Astrocyte of the cerebellum (primary cell): ENCODE results near the gene SETD9.

Experiments
- DNase-seq: peaks from one replicate; pipeline ENCODE4 v3.0.0-alpha.2; 2011; ENCODE audit warnings: low read depth
- H3K4me3 ChIP-seq: 2 replicates; pipeline ENCODE4 v1.5.1; 2011; ENCODE audit warnings: mild to moderate bottlenecking, low read depth, low read length, moderate library complexity
- in situ Hi-C: cut with HindIII; loops from 2 replicates; pipeline ENCODE4 v1.10.0; 2017; ENCODE audit warnings: low sequenced_read_pairs
- TF ChIP-seq, protein P1 (sequence below): IDR thresholded peaks from 2 replicates; pipeline ENCODE4 v1.5.1; 2012; ENCODE audit warnings: low read length, low read depth, moderate library complexity, mild to moderate bottlenecking; ENCODE audit errors: missing control alignments

SETD9 gene

DNA sequence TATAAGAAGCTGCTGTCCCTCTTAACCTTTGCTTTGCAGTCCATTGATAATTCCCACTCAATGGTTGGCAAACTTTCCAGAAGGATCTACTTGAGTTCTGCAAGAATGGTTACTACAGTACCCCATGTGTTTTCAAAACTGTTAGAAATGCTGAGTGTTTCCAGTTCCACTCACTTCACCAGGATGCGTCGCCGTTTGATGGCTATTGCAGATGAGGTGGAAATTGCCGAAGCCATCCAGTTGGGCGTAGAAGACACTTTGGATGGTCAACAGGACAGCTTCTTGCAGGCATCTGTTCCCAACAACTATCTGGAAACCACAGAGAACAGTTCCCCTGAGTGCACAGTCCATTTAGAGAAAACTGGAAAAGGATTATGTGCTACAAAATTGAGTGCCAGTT, 27.8 kb upstream of the SETD9 start:
- TF ChIP-seq, protein P1, sequence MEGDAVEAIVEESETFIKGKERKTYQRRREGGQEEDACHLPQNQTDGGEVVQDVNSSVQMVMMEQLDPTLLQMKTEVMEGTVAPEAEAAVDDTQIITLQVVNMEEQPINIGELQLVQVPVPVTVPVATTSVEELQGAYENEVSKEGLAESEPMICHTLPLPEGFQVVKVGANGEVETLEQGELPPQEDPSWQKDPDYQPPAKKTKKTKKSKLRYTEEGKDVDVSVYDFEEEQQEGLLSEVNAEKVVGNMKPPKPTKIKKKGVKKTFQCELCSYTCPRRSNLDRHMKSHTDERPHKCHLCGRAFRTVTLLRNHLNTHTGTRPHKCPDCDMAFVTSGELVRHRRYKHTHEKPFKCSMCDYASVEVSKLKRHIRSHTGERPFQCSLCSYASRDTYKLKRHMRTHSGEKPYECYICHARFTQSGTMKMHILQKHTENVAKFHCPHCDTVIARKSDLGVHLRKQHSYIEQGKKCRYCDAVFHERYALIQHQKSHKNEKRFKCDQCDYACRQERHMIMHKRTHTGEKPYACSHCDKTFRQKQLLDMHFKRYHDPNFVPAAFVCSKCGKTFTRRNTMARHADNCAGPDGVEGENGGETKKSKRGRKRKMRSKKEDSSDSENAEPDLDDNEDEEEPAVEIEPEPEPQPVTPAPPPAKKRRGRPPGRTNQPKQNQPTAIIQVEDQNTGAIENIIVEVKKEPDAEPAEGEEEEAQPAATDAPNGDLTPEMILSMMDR = no peak
- DNase-seq = no peak
- no peak overlapping the region for H3K4me3 ChIP-seq
- in situ Hi-C loops = no loop called here

DNA sequence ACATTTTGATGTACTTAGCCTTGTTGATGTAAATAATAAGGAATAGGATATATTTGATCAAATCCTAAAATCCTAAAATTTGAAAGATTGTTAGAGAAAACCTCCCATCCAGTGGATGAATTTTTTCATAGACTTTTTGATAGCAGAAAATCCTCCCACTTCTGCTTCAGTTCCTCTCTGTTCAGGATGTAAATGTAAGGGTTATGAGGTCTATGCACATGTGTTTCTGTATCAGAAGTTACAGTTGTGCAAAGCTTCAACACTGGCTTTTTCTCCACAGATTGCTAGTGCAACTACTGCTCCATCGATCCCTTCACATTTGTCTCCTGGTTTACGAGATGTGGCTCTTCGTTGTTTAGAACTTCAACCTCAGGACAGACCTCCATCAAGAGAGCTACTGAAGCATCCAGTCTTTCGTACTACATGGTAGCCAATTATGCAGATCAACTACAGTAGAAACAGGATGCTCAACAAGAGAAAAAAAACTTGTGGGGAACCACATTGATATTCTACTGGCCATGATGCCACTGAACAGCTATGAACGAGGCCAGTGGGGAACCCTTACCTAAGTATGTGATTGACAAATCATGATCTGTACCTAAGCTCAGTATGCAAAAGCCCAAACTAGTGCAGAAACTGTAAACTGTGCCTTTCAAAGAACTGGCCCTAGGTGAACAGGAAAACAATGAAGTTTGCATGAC, 16.0 kb upstream of the SETD9 start:
- in situ Hi-C loops = no loop called here
- no peak overlapping the region for H3K4me3 ChIP-seq
- TF ChIP-seq, protein P1 = no peak
- DNase-seq = no peak

DNA sequence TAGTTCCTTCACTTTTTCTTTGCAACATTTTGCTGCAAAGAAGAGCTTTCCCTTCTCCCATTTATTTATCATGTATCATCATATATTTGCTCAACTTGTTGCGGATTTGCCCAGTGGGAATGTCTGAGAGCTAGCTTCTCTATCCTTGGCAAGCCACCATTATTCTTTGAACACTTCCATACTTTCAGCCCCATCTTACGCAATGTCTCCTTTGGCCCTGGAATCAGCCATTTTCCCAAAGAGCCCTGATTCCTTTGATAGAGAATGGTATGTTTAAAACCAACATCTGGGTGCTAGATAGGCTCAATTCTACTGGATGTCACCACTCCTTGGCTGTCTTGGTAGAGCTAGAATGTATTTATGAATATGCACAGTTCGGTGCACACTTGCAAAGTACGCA, 12.6 kb upstream of the SETD9 start:
- H3K4me3 ChIP-seq = no peak overlapping the region
- no peak for DNase-seq
- in situ Hi-C loops = no loop called here
- TF ChIP-seq, protein P1 = no peak

DNA sequence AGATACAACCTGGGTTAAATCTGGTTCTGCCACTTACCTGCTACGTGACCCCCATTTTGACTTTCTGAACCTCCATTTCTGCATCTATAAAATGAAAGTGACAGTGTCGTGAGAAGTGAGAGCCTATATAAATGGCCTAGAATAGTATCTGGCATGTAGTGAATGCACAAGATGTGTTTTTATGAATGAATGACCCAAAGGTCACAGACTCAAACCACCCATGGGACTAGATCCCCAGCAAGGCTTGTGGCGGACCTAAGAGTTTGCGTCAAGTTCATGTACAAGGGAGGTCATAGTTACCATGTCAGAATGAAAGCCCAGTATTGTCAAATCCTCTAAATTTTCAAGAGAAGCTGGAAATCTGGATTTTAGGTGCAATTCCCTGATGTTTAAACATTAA, 11.2 kb upstream of the SETD9 start:
- H3K4me3 ChIP-seq = no peak overlapping the region
- in situ Hi-C loops = no loop called here
- TF ChIP-seq, protein P1 = no peak
- no peak for DNase-seq

DNA sequence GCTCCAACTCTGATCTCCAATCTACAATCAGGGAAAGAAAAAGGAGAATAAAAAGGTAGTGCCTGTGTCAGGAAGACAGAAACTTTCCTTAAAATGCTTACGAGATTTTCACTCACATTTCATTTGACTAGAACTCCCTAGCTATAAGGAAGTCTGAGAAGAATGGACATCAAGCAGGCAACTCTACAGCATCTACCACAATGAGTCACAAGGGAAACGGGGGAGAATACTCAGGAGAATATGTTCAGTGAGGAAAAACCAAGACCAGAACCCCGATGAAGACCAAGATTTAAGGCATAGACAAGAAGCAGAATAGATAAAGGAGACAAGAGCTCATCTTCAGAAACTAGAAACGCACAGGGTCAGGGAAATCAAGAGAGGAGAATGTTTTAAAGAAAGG, 9.0 kb upstream of the SETD9 start:
- TF ChIP-seq, protein P1 = no peak
- no peak overlapping the region for H3K4me3 ChIP-seq
- peak; percentile 3 for DNase-seq
- in situ Hi-C loops = loop anchor here (25.0 kb wide), 1 partner anchor 362 kb away; no protein-coding TSS in a partner anchor

DNA sequence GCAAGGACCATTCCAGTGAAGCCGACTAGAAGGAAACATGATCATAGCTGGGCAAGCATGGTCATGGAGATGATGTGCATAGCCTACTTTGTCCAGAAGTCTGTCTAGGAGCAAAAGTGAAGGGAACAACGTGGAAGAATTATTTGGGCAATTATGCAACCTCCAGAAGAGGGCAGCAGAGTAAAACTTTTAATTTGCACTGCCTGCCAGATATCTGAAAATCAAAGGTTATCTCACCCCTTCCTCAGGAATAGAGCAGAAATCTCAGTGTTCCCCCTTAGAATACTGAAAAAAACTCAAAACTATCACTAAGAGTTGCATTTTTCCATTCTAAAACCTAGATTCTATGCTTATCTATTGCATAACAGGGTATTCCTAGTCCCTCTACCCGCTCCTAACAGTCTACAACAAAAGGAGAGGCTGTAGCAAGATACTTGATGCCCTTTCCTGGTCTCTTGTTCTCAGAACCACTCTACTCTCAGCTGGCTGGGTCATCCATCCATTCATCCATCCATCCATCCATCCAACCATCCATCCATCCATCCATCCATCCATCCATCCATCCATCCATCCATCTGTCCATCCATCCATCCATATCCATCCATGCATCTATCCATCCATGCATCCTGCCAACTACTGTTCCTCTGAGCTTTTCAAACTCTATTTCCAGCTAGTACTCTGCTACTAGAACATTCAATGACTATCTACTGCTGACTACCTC, 8.4 kb upstream of the SETD9 start:
- H3K4me3 ChIP-seq = no peak overlapping the region
- in situ Hi-C loops = loop anchor here (25.0 kb wide), 1 partner anchor 361 kb away; no protein-coding TSS in a partner anchor

More for the DNA sequence above, 8.4 kb upstream of the SETD9 start:
- peak; percentile 5 for DNase-seq
- TF ChIP-seq, protein P1 = peak; percentile 62
